HUDEP-2 (cell line): ENCODE results near the gene PAM16.

Experiments used
- DNase-seq, 76 experiments: peaks; one replicate each; lab custom pipeline; 2025; ENCODE audit not compliant: unreplicated experiment in 76 of 76; lab: John Stamatoyannopoulos, UW

Gene PAM16

GRCh38 chr16:4322121-4323052 is 28.7 kb downstream of the PAM16 start:
- DNase-seq, result no peak

GRCh38 chr16:4321286-4322120 is 29.6 kb downstream of the PAM16 start:
- no peak for DNase-seq

DNA sequence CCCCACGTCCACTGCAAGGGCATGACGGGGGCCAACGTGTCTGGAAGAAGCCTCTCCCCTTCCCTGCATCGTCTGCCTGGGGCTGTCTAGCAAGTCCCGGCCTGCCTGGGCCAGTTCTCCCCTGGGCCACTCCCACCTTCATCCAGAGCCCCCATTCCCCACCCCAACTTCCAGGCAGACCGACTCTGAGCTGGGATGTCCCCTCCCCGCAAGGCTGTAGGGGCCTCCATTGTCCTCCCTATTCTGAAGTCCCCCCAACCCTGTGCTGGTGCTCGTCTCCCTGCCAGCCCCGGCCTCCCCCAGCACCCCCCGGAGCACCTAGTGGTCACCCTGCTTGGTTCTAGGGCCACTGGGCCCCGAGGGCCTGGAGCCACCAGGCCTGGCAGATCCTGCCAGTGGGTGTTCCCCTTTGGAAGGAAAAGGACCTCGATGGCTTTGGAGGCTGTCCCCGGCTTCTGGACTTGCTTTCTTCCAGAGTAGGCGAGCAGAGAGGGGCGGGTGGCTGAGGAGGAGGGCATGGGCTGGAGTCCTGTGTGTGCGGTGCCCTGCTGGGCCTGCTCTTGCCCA is 30.5 kb downstream of the PAM16 start:
- DNase-seq, result no peak

- peak in 20 of 76 experiments; percentile 6 to 42 (median 22) for DNase-seq
Measured at GRCh38 chr16:4319454-4320421, 31.4 kb downstream of the PAM16 start.

DNA sequence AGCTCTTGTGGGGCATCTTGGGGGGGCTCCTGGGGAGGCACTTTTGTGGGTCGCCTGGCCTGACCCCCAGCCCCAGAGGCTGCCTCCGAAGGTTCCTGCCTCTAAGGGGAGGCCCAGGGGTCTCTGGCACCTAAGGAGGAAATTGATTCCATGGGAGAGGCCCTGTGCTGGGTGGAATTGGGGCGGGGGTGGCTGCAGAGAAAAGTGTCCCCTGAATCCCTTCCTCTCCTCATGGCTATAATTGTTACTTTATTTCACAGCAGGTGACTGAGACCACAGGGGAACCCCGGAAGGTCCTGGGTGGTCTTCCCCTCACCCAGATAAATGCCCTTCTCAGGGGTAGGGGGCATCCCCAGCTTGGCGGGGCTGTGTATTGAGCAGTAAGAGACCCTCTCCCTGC is 32.2 kb downstream of the PAM16 start:
- no peak for DNase-seq

- DNase-seq, result no peak
Measured at GRCh38 chr16:4318451-4318910, 32.6 kb downstream of the PAM16 start.

DNA sequence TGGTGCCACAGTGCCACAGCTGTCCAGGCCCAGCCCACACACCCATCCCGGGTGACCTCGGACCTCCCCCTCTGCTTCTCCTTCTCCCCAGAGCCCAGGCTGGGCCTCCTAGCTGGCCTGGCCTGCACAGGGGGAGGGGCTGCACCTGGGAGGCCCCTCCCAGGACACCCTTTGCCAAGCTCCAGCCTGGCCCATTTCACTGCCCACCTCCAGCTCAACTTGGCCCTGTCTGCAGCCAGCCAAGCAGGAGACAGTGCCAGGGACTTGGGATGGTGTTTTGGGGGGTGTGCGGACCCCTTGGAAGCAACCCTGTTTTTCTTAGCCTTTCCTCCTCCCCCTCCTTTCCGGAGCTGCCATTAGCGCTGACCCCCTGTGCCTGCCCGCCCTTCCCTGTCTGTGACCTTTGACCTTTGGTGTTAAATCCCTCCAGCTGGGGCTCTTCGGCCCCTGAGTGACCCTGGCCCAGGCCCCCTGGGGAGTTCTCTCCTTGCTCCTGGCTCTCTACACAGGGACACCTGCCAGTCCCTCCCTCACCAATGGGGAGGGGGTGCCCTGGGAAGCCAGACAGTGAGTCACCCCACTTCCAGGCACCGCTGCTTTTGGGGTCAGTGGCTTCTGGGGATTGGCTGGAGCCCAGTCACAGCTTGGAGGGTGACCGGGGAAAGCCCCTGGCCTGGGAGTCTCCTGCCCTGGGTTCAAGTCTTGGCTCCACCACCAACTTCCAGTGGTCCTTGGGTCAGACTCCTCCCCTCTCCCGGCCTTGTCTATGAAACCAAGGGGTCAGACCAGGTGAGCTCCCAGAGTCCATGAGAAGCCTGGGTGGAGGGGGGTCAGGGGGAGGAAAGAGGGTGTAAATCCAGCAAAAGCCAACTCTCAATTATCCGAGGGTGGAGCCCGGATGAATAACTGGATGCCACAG is 33.3 kb downstream of the PAM16 start:
- DNase-seq, result no peak

- DNase-seq, result no peak
Measured at GRCh38 chr16:4316864-4317531, 34.1 kb downstream of the PAM16 start.

DNA sequence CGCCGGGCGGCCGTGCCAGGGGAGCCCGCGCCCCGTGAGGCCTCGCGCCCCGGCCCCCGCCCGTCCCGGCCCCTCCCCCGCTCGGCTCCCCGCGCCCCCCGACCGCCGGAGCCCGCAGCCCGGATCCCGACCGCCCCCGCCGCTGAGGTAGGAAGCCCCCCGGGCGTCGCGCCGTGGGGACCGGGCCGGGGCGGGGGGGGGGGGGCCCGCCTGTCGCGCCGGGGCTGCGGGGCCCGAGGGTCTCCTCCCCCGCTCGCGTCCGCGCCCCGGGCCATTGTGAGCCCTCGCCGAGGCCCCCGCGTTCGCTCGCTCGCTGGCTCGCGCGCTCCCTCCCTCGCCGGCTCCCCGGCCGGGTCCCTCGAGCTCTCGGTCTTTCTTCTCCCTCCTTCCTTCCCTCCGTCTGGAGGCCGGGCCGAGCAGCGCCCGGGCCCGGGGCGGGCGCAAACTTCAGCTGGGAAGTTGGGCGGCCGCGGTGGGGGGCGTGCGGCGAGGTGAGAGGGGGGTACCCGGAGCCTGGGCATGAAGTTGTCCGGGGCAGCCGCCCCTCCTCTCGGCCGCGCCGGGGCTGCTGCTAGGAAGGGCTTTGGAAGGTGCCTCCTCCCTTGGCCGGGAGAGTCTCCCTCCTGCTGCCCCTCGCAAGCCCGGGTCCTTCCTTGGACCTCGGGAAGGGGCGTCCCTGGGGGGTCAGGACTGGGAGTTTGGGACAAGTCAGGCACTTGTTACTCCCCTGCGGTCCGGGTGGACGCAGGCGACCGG is 34.8 kb downstream of the PAM16 start:
- no peak for DNase-seq

- DNase-seq, result peak in 1 of 76 experiments; percentile 11
Measured at GRCh38 chr16:4315186-4316107, 35.7 kb downstream of the PAM16 start, which contains the start of gene GLIS2. GLIS2 (plus strand) TSS chr16:4316067; CDS start chr16:4332281, 16,214 bp downstream.

- no peak for DNase-seq
Measured at GRCh38 chr16:4314532-4315185, 36.5 kb downstream of the PAM16 start.

GRCh38 chr16:4313563-4314531 is 37.3 kb downstream of the PAM16 start:
- DNase-seq, result peak in 22 of 76 experiments; percentile 4 to 54 (median 30)

GRCh38 chr16:4309833-4310266 is 41.3 kb downstream of the PAM16 start:
- peak in 59 of 76 experiments; percentile 16 to 76 (median 49) for DNase-seq

DNA sequence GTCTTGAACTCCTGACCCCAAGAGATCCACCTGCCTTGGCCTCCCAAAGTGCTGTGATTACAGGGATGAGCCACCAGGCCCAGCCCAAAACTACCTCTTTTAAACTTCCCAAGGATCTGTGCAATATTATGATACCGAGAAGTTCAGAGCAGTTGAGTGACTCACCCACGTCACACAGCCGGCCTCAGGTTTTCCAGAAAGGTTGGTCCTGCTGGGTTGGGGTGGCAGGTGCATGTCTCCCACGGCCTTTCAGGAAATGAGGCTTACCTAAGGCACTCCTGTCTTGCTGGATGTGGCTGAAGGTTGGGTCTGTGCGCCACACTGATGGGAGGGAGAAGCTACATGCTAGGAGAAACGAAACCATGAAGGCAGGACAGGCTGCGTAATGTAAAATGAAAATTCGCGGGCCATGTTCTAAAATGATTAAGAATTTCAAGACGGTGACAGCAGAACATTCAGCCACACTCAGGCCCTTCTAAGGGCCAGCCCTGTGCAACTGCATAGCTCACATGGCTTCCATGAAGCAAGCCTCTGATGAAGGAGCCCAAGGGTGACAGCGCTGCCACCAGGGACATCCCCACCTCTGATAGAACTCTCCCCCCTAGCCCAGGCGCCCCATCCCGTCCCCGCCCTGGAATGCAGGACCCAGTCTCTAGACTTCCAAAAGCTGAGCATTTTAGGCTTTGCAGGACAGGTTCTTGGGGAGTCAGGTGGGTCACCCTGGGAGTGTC is 41.9 kb downstream of the PAM16 start:
- DNase-seq, result no peak
